GM12891 (cell line): ENCODE data around the gene GALNT9.

Source experiments
- POLR2A ChIP-seq: IDR thresholded peaks from 2 replicates; pipeline ENCODE4 v1.6.1; 2011; ENCODE audit warnings: low read depth, low read length, control low read depth
- POLR2AphosphoS5 ChIP-seq: IDR thresholded peaks from 2 replicates; pipeline ENCODE4 v1.6.1; 2011; ENCODE audit warnings: low read depth, low read length, control low read depth
- TAF1 ChIP-seq: IDR thresholded peaks from 2 replicates; pipeline ENCODE4 v1.6.1; 2011; ENCODE audit warnings: low read depth, low read length, control low read depth

DNA sequence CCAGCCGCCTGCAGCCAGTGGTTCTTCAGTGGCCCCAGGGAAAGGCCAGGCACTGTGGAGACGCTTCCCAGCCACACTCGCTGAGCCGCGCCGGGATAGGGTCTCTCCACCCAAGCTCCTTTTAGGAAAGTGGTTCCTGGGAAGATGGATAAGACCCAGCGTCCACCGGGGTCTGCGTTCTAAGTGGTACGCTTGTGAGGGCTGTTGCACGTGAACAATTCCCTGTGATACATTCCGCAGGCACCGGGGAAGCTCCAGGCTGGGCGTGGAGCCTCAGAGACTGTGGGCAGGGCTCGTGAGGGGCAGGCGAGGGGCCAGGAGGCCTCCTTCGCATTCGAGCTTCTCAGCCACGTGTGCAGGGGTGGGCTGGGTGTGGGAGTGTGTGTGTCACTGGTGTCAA is 48.4 kb downstream of the GALNT9 start:
- TF ChIP-seq POLR2AphosphoS5 (no peak), TAF1 (no peak), POLR2A (no peak)
